OCI-LY7 (cell line): Measurements from ENCODE around the gene ZMPSTE24.

Experiments
- CTCF ChIP-seq: fragments of 200-600 bp; sonication (generic); conservative IDR thresholded peaks from 2 replicates; pipeline ENCODE4 v1.5.1; 2014; ENCODE audit warnings: mild to moderate bottlenecking, antibody characterized with exemption, low read length, moderate library complexity, mixed read lengths
- EZH2phosphoT487 ChIP-seq: fragments of 200-600 bp; sonication (generic); IDR thresholded peaks from 2 replicates; pipeline ENCODE4 v1.6.1; 2018; ENCODE audit warnings: low read depth, borderline replicate concordance, mild to moderate bottlenecking, mixed run types, antibody characterized with exemption, low read length, moderate library complexity, mixed read lengths

GRCh38 chr1:40341491-40342380 is 83.7 kb downstream of the ZMPSTE24 start:
- TF ChIP-seq CTCF (no peak), EZH2phosphoT487 (no peak)
